ENCODE data around the gene NPAS4. TPM values are rescaled to one million over a fixed set of nuclear protein-coding genes. Genes with fewer than 3 reads are reported as not detected.

Gene NPAS4
- total RNA-seq, 1 donor from 2014 or later, result not detected

- TF ChIP-seq POLR2A (IDR thresholded peaks at IDR 0.05) (no peak), POLR2AphosphoS5 (IDR thresholded peaks at IDR 0.05; ENCODE audit: insufficient read depth in 1 of 2, low read depth in 1 of 2) (no peak), CTCF (IDR thresholded peaks at IDR 0.05) (no peak)
- Histone ChIP-seq H3K27ac (no peak overlapping the region), H3K4me3 (no peak overlapping the region), H3K36me3 (no peaks in the 10 kb centered on the region), H3K9me3 (no peaks in the 10 kb centered on the region), H3K4me1 (peaks cover 10% of the 10 kb centered on the region), H3K27me3 (no peaks in the 10 kb centered on the region)
- DNase-seq (ENCODE audit: extremely low spot score in 2 of 2), result no peak
- intact Hi-C loops (cut with DNase I), result loop anchor here (10.0 kb wide), 1 partner anchor 277 kb away; no protein-coding TSS in a partner anchor
Measured at GRCh38 chr11:66407651-66408050, 13.2 kb upstream of the NPAS4 start.

- no peaks in the 10 kb centered on the region for H3K9me3 ChIP-seq
- no peaks in the 10 kb centered on the region for H3K27me3 ChIP-seq
- no peak for DNase-seq (ENCODE audit: extremely low spot score in 2 of 2)
- H3K4me3 ChIP-seq, result peak overlapping the region; percentile 30 to 37
- peaks cover 10% of the 10 kb centered on the region for H3K4me1 ChIP-seq
- peak; percentile 56 to 82 for TF ChIP-seq POLR2AphosphoS5 (IDR thresholded peaks at IDR 0.05; ENCODE audit: insufficient read depth in 1 of 2, low read depth in 1 of 2)
- TF ChIP-seq CTCF (IDR thresholded peaks at IDR 0.05), result peak; percentile 99 to 100 (median 100)
- no peak for TF ChIP-seq POLR2A (IDR thresholded peaks at IDR 0.05)
- intact Hi-C loops (cut with DNase I), result loop anchor here (10.0 kb wide), 1 partner anchor 276 kb away; no protein-coding TSS in a partner anchor
- H3K36me3 ChIP-seq, result no peaks in the 10 kb centered on the region
- H3K27ac ChIP-seq, result peak overlapping the region; percentile 70
Measured at GRCh38 chr11:66408488-66409214, 12.2 kb upstream of the NPAS4 start.

- intact Hi-C loops (cut with DNase I), result loop anchor here (10.0 kb wide), 1 partner anchor 276 kb away; no protein-coding TSS in a partner anchor
- H3K36me3 ChIP-seq, result no peaks in the 10 kb centered on the region
- H3K9me3 ChIP-seq, result no peaks in the 10 kb centered on the region
- peaks cover 10% of the 10 kb centered on the region for H3K4me1 ChIP-seq
- TF ChIP-seq POLR2AphosphoS5 (IDR thresholded peaks at IDR 0.05; ENCODE audit: insufficient read depth in 1 of 2, low read depth in 1 of 2), result no peak
- TF ChIP-seq POLR2A (IDR thresholded peaks at IDR 0.05), result no peak
- TF ChIP-seq CTCF (IDR thresholded peaks at IDR 0.05), result no peak
- H3K27ac ChIP-seq, result peak overlapping the region; percentile 70
- no peaks in the 10 kb centered on the region for H3K27me3 ChIP-seq
- no peak for DNase-seq (ENCODE audit: extremely low spot score in 2 of 2)
- peak overlapping the region; percentile 30 to 37 for H3K4me3 ChIP-seq
Measured at GRCh38 chr11:66409226-66409625, 11.6 kb upstream of the NPAS4 start.

- no peaks in the 10 kb centered on the region for H3K9me3 ChIP-seq
- H3K27me3 ChIP-seq, result no peaks in the 10 kb centered on the region
- no peak overlapping the region for H3K4me3 ChIP-seq
- TF ChIP-seq POLR2A (IDR thresholded peaks at IDR 0.05) (no peak), CTCF (IDR thresholded peaks at IDR 0.05) (no peak), POLR2AphosphoS5 (IDR thresholded peaks at IDR 0.05; ENCODE audit: insufficient read depth in 1 of 2, low read depth in 1 of 2) (no peak)
- intact Hi-C loops (cut with DNase I), result no loop called here
- H3K36me3 ChIP-seq, result no peaks in the 10 kb centered on the region
- DNase-seq (ENCODE audit: extremely low spot score in 2 of 2), result no peak
- H3K4me1 ChIP-seq, result peaks cover 10% of the 10 kb centered on the region
- peak overlapping the region; percentile 70 for H3K27ac ChIP-seq
Measured at GRCh38 chr11:66410191-66410590, 10.6 kb upstream of the NPAS4 start.

GRCh38 chr11:66411323-66411722 is 9.5 kb upstream of the NPAS4 start:
- Histone ChIP-seq H3K36me3 (no peaks in the 10 kb centered on the region), H3K9me3 (no peaks in the 10 kb centered on the region), H3K4me3 (peak overlapping the region in 1 of 2 donors; percentile 17), H3K27me3 (no peaks in the 10 kb centered on the region), H3K4me1 (peaks cover 10% of the 10 kb centered on the region), H3K27ac (no peak overlapping the region)
- TF ChIP-seq POLR2AphosphoS5 (IDR thresholded peaks at IDR 0.05; ENCODE audit: insufficient read depth in 1 of 2, low read depth in 1 of 2), result no peak
- TF ChIP-seq CTCF (IDR thresholded peaks at IDR 0.05), result no peak
- no peak for TF ChIP-seq POLR2A (IDR thresholded peaks at IDR 0.05)
- intact Hi-C loops (cut with DNase I), result no loop called here
- no peak for DNase-seq (ENCODE audit: extremely low spot score in 2 of 2)

All from vagina (tissue), 2 donors.